Measurements from ENCODE around the gene GATAD2A.

GRCh38 chr19:19409205-19409604, 3.7 kb downstream of the GATAD2A start:
- TF ChIP-seq EZH2 (IDR thresholded peaks at IDR 0.05; ENCODE audit: insufficient read depth, low read length) (no peak), CTCF (IDR thresholded peaks at IDR 0.05; ENCODE audit: insufficient read depth, low read depth, low read length) (no peak)

Measured in astrocyte (in vitro differentiated cells and primary cell).